Right atrium auricular region (tissue), 2 donors: ENCODE results near the gene TNIP1. TPM values are rescaled to one million over a fixed set of nuclear protein-coding genes. Genes with fewer than 3 reads are reported as not detected.

Experiments used
- DNase-seq: peaks from one replicate; pipeline ENCODE4 v3.0.0-alpha.2; 2019; ENCODE audit warnings: low spot score
- H3K27ac ChIP-seq, 2 donors: fragments of 200-600 bp; sonication (generic); 1 replicate in 1 of 2; 2 replicates in 1 of 2; pipeline ENCODE4 v1.5.1; 2016 to 2019
- H3K27me3 ChIP-seq, 2 donors: fragments of 200-600 bp; sonication (generic); one replicate each; pipeline versions ENCODE4 v1.5.1 to v1.6.0; 2017 to 2019
- H3K36me3 ChIP-seq: fragments of 200-600 bp; sonication (generic); one replicate; pipeline ENCODE4 v1.5.1; 2016
- H3K4me1 ChIP-seq, 2 donors: fragments of 200-600 bp; sonication (generic); one replicate each; pipeline versions ENCODE4 v1.5.1 to v1.6.0; 2017 to 2019
- H3K4me3 ChIP-seq, 2 donors: fragments of 200-600 bp; sonication (generic); 1 replicate in 1 of 2; 2 replicates in 1 of 2; pipeline ENCODE4 v1.5.1; 2017 to 2019; ENCODE audit warnings: mild to moderate bottlenecking in 1 of 2, moderate library complexity in 1 of 2
- H3K9me3 ChIP-seq, 2 donors: fragments of 200-600 bp; sonication (generic); one replicate each; pipeline ENCODE4 v1.5.1; 2019
- total RNA-seq, 2 donors: library from RNA; depleted of rRNA; stranded (reverse); fragments of >200 nt; gene quantifications; one replicate each; pipeline ENCODE4 v1.1.0, GENCODE V29; 2016
- TF ChIP-seq, protein P1 (sequence below), 2 donors: fragments of 200-600 bp; sonication (generic); IDR thresholded peaks; one replicate each; pipeline ENCODE4 v1.5.1; 2019; ENCODE audit warnings: antibody characterized with exemption in 2 of 2

TNIP1 gene
- total RNA-seq, 2 donors from 2014 or later, result 68.9 to 92.6 TPM

DNA sequence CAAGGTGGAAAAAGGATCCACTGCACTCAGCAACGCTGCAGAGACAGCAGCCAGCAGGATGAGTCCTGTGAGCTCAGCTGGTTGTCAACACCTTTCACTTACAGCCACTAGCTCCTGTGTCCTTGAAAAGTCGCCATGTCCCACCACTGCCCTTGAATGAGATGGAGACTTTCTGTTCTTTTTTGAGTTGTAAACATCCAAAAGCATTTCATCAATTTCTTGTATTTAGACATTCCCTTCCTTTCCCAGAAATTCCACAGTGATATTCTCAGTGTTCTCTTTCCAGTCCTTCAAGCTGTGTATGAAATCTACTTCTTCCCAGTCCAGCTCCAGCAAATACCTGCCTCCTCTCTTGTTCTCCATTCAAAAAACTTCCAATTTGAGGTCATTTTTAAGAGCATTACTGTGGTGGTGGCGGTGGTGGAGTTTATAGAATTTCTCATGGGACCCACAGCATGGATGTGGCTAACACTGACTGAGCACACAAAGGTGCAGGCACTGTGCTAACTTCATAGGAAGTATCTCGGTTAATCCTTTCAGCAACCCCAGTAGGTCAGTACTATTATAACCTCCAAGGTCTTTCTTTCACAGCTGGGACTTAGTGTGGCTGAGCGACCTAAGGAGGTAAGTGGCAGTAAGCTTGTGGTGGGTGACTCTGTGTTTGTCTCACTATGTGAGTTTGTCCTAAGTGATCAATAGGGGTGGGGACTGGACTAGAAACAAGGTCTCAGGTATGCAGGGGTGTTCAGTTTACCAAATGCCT lies 75.5 kb downstream of the TNIP1 start:
- H3K36me3 ChIP-seq, result no peaks in the 10 kb centered on the region
- peak overlapping the region; percentile 85 to 88 for H3K27ac ChIP-seq
- H3K4me3 ChIP-seq, result no peak overlapping the region
- H3K4me1 ChIP-seq, result peaks cover 0 to 58% of the 10 kb centered on the region in 2 donors
- DNase-seq, result peak; percentile 74
- no peaks in the 10 kb centered on the region for H3K27me3 ChIP-seq
- no peaks in the 10 kb centered on the region for H3K9me3 ChIP-seq
- TF ChIP-seq, protein P1, sequence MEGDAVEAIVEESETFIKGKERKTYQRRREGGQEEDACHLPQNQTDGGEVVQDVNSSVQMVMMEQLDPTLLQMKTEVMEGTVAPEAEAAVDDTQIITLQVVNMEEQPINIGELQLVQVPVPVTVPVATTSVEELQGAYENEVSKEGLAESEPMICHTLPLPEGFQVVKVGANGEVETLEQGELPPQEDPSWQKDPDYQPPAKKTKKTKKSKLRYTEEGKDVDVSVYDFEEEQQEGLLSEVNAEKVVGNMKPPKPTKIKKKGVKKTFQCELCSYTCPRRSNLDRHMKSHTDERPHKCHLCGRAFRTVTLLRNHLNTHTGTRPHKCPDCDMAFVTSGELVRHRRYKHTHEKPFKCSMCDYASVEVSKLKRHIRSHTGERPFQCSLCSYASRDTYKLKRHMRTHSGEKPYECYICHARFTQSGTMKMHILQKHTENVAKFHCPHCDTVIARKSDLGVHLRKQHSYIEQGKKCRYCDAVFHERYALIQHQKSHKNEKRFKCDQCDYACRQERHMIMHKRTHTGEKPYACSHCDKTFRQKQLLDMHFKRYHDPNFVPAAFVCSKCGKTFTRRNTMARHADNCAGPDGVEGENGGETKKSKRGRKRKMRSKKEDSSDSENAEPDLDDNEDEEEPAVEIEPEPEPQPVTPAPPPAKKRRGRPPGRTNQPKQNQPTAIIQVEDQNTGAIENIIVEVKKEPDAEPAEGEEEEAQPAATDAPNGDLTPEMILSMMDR (IDR thresholded peaks at IDR 0.05), result no peak

DNA sequence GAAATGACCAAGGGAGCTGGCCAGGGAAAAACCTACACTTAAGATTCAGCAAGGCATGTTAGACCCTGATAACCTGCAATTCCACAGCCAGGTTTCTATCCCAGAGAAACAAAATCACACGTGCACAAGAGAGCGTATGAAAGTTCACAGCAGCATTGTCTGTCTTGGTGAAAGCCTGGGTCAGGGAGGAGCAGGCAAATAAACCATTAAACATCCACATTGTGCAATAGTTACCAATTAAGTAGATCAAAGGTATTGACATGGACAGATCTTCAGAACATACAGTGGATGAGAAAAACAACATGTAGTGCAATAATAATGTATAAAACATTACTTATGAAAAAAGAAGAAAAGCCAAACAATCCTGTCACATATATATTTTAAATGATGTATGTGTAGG lies 76.3 kb downstream of the TNIP1 start:
- TF ChIP-seq, protein P1 (IDR thresholded peaks at IDR 0.05), result no peak
- H3K4me1 ChIP-seq, result peaks cover 0 to 65% of the 10 kb centered on the region in 2 donors

DNA sequence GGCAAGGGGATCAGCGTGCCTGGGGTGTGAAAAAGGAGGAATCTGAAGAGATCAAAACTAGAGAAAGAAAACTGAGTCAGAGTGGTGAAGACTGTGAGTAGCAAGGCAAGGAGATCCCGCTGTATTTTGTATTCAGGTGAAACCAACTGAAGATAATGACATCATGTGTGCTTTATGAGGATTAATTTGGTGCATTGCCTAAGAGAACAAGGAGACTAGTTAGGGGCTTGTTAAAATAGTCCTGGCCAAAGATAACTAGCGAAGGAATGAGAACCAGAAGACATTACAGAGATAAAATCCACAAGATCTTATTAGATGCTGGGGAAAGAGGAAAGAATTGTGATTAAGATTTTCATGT lies 77.4 kb downstream of the TNIP1 start:
- no peak overlapping the region for H3K4me3 ChIP-seq
- H3K27me3 ChIP-seq, result no peaks in the 10 kb centered on the region
- peaks cover 0 to 62% of the 10 kb centered on the region in 2 donors for H3K4me1 ChIP-seq
- TF ChIP-seq, protein P1 (IDR thresholded peaks at IDR 0.05), result no peak
- H3K36me3 ChIP-seq, result no peaks in the 10 kb centered on the region
- DNase-seq, result no peak
- H3K27ac ChIP-seq, result peak overlapping the region; percentile 85 to 88
- H3K9me3 ChIP-seq, result no peaks in the 10 kb centered on the region

More for the DNA sequence above, 76.3 kb downstream of the TNIP1 start:
- Histone ChIP-seq H3K27me3 (no peaks in the 10 kb centered on the region), H3K27ac (peak overlapping the region; percentile 85 to 88), H3K9me3 (no peaks in the 10 kb centered on the region), H3K4me3 (no peak overlapping the region), H3K36me3 (no peaks in the 10 kb centered on the region)
- no peak for DNase-seq

DNA sequence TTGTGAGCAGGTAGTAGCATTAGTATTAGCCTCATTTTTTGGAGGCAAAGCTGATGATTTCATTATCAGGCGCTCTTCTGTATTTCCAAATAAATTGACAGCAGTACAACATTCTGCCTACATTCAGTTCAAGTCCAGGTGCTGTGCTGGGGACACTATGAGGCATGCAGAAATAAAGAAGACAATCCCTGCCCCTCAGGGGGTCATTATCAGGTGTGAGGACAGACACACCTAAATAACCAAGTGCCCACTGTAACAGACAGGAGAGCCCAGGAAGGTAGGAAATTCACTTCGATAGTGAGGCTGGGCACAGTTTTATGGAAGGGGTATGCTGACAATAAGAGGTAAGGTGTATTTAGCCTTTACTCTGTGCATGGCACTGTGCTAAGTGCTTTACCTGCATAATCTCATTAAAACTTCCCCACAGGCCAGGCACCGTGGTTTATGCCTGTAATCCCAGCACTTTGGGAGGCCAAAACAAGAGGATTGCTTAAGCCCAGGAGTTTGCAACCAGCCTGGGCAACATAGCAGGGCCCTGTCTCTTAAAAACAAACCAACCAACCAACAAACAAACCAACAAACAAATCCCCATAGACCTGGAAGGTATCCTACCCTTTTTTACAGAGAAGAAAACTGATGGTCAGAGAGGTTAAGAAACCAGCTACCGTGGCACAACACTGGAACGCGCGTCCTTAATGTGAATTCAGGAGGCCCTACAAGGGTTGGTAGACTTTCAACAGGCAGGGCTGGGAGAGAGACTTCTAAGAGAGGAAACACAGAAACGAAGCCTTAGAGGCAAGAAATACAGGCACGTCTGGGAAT lies 77.9 kb downstream of the TNIP1 start:
- H3K9me3 ChIP-seq, result no peaks in the 10 kb centered on the region
- TF ChIP-seq, protein P1 (IDR thresholded peaks at IDR 0.05), result no peak
- no peak overlapping the region for H3K4me3 ChIP-seq
- peak; percentile 54 for DNase-seq
- H3K36me3 ChIP-seq, result no peaks in the 10 kb centered on the region
- H3K27me3 ChIP-seq, result no peaks in the 10 kb centered on the region
- peak overlapping the region; percentile 85 to 88 for H3K27ac ChIP-seq
- H3K4me1 ChIP-seq, result peaks cover 0 to 56% of the 10 kb centered on the region in 2 donors

DNA sequence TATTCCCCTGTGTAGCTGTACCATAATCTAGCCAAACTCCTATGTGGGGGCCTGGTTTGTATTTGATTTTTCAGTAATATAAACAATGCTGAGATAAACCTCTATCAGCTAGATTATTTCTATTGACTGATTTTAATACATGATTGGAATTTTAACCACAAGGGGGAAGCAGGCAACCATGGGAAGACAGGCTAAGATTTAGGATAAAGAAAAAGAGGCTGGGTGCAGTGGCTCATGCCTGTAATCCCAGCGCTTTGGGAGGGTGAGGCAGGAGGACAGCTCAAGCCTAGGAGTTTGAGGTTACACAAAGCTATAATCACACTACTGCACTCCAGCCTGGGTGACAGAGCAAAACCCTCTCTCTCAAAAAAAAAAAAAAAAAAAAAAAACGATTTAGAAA lies 78.6 kb downstream of the TNIP1 start:
- H3K9me3 ChIP-seq, result no peaks in the 10 kb centered on the region
- H3K27me3 ChIP-seq, result no peaks in the 10 kb centered on the region
- no peak overlapping the region for H3K4me3 ChIP-seq
- TF ChIP-seq, protein P1 (IDR thresholded peaks at IDR 0.05), result peak; percentile 41 to 70
- peaks cover 0 to 50% of the 10 kb centered on the region in 2 donors for H3K4me1 ChIP-seq
- H3K27ac ChIP-seq, result no peak overlapping the region
- DNase-seq, result peak; percentile 61
- no peaks in the 10 kb centered on the region for H3K36me3 ChIP-seq
